Measurements from ENCODE around the gene ORC4. TPM values are rescaled to one million over a fixed set of nuclear protein-coding genes. Genes with fewer than 3 reads are reported as not detected.

ORC4 gene
- total RNA-seq, 2 donors from 2014 or later, result 57.8 to 61.0 TPM

DNA sequence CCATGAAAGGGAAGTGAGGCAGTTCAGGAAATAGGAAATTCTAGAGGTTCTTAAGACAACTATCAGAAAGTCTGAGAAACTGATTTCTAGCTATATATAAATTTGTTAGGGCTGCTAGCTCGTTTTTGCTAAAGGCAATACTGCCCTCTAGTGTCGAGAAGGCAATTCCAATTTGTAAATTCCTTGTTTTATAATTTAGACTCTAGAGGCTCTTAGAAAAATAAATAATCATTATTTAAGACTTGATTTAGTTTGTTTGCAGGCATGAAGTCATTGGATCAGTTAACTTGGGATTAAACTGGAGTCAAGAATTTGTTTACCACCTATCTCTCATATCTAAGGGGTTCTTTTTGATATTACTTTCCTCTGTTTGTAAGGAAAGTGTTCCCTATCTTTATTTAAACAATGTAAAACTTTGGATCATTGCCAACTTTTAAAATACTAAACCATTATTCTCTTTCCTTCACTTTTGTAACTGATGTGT is 109.5 kb downstream of the ORC4 start:
- no peaks in the 10 kb centered on the region for H3K27me3 ChIP-seq (ENCODE audit: control insufficient read depth, insufficient read depth, low read length, poor library complexity, severe bottlenecking)
- no peak overlapping the region for H3K9ac ChIP-seq (ENCODE audit: extremely low read depth, low read length, poor library complexity, severe bottlenecking)
- WGBS, 2 experiments (ENCODE audit: insufficient coverage in 1 of 2, insufficient read length in 1 of 2), result 0% methylated on average over 2 of the region's 2 CpGs; no CpG with 5 or more reads in 1 of the 2 experiments
- Mint-ChIP-seq H3K9me3 (peaks cover 4% of the 10 kb centered on the region), H3K36me3 (ENCODE audit: low read depth) (peaks cover 14% of the 10 kb centered on the region), H3K4me1 (peaks cover 3% of the 10 kb centered on the region), H3K27me3 (ENCODE audit: insufficient read depth) (no peaks in the 10 kb centered on the region), H3K27ac (no peak overlapping the region), H3K4me3 (no peak overlapping the region)
- no peak overlapping the region for H3K27ac ChIP-seq (ENCODE audit: low read depth, low read length)
- peak; percentile 37 for DNase-seq
- H3K36me3 ChIP-seq (ENCODE audit: control insufficient read depth, insufficient read depth, low read length), result peaks cover 35% of the 10 kb centered on the region
- no peak overlapping the region for H3K4me3 ChIP-seq (ENCODE audit: low read length)
- H3K9me3 ChIP-seq (ENCODE audit: control insufficient read depth, low read length), result no peaks in the 10 kb centered on the region
- TF ChIP-seq, protein P1, sequence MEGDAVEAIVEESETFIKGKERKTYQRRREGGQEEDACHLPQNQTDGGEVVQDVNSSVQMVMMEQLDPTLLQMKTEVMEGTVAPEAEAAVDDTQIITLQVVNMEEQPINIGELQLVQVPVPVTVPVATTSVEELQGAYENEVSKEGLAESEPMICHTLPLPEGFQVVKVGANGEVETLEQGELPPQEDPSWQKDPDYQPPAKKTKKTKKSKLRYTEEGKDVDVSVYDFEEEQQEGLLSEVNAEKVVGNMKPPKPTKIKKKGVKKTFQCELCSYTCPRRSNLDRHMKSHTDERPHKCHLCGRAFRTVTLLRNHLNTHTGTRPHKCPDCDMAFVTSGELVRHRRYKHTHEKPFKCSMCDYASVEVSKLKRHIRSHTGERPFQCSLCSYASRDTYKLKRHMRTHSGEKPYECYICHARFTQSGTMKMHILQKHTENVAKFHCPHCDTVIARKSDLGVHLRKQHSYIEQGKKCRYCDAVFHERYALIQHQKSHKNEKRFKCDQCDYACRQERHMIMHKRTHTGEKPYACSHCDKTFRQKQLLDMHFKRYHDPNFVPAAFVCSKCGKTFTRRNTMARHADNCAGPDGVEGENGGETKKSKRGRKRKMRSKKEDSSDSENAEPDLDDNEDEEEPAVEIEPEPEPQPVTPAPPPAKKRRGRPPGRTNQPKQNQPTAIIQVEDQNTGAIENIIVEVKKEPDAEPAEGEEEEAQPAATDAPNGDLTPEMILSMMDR (conservative IDR thresholded peaks at IDR 0.05), result peak; percentile 91
- H3K4me1 ChIP-seq (ENCODE audit: control insufficient read depth, insufficient read depth, low read length), result no peaks in the 10 kb centered on the region

DNA sequence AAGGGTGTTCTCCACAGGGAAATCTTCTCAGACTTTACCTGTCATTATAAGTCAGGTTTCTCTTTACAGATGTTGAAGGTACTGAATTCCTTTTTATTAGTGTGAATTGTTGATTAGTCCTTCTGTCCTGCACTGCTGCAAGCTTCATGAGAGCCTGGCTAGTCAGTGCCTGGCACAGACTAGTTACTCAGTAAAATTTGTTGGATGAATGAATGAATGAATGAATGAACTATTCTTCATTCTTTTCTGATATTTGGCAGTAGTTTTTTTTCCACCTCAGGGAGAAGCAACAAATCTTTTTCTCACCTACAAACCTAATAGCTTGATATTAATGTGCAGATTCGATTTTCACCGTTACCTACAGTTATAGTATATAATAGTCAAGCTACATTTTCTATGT is 111.4 kb downstream of the ORC4 start:
- TF ChIP-seq, protein P1 (conservative IDR thresholded peaks at IDR 0.05), result no peak
- Histone ChIP-seq H3K27me3 (ENCODE audit: control insufficient read depth, insufficient read depth, low read length, poor library complexity, severe bottlenecking) (no peaks in the 10 kb centered on the region), H3K9ac (ENCODE audit: extremely low read depth, low read length, poor library complexity, severe bottlenecking) (no peak overlapping the region), H3K4me1 (ENCODE audit: control insufficient read depth, insufficient read depth, low read length) (no peaks in the 10 kb centered on the region), H3K9me3 (ENCODE audit: control insufficient read depth, low read length) (no peaks in the 10 kb centered on the region), H3K27ac (ENCODE audit: low read depth, low read length) (no peak overlapping the region), H3K4me3 (ENCODE audit: low read length) (no peak overlapping the region), H3K36me3 (ENCODE audit: control insufficient read depth, insufficient read depth, low read length) (peaks cover 19% of the 10 kb centered on the region)
- Mint-ChIP-seq H3K27me3 (ENCODE audit: insufficient read depth) (no peaks in the 10 kb centered on the region), H3K36me3 (ENCODE audit: low read depth) (peaks cover 16% of the 10 kb centered on the region), H3K4me3 (no peak overlapping the region), H3K9me3 (peaks cover 4% of the 10 kb centered on the region), H3K27ac (no peak overlapping the region), H3K4me1 (peaks cover 3% of the 10 kb centered on the region)
- DNase-seq, result no peak
- WGBS, 2 experiments (ENCODE audit: insufficient coverage in 1 of 2, insufficient read length in 1 of 2), result no CpG with 5 or more reads among the region's 2 CpGs

DNA sequence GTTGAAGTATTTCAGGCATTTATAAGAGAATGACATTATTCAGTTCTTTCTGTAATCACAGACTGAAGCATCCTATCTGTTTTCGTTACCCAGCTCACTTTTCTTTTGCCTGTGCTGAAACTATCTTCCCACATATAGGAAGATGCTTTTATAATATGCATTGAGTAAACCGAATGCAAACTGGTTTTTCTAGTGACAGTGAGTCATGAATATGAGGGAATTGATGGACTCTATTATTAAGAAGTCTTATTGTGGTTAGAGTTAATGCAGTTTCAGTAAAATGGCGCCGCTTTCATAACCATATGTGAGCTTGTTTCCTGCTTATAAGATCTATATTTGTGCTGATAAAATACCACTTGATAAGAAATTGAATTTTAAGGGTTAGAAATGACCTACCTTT is 116.5 kb downstream of the ORC4 start:
- Histone ChIP-seq H3K27ac (ENCODE audit: low read depth, low read length) (no peak overlapping the region), H3K36me3 (ENCODE audit: control insufficient read depth, insufficient read depth, low read length) (peaks cover 54% of the 10 kb centered on the region), H3K27me3 (ENCODE audit: control insufficient read depth, insufficient read depth, low read length, poor library complexity, severe bottlenecking) (no peaks in the 10 kb centered on the region), H3K4me3 (ENCODE audit: low read length) (no peak overlapping the region), H3K4me1 (ENCODE audit: control insufficient read depth, insufficient read depth, low read length) (no peaks in the 10 kb centered on the region), H3K9ac (ENCODE audit: extremely low read depth, low read length, poor library complexity, severe bottlenecking) (no peak overlapping the region), H3K9me3 (ENCODE audit: control insufficient read depth, low read length) (no peaks in the 10 kb centered on the region)
- H3K27me3 Mint-ChIP-seq (ENCODE audit: insufficient read depth), result no peaks in the 10 kb centered on the region
- TF ChIP-seq, protein P1 (conservative IDR thresholded peaks at IDR 0.05), result no peak
- 94 to 100% methylated on average over 1 to 4 of the region's 4 CpGs for WGBS, 2 experiments (ENCODE audit: insufficient coverage in 1 of 2, insufficient read length in 1 of 2)
- DNase-seq, result no peak
- H3K4me3 Mint-ChIP-seq, result no peak overlapping the region
- no peak overlapping the region for H3K27ac Mint-ChIP-seq
- H3K9me3 Mint-ChIP-seq, result peaks cover 4% of the 10 kb centered on the region
- H3K4me1 Mint-ChIP-seq, result peaks cover 2% of the 10 kb centered on the region
- peaks cover 25% of the 10 kb centered on the region for H3K36me3 Mint-ChIP-seq (ENCODE audit: low read depth)

Data from endodermal cell (in vitro differentiated cells).